CD4-positive, alpha-beta T cell treated with Interleukin-15 for 1 hour (primary cell): ENCODE results near the gene SMAD2.

Experiments
- DNase-seq: peaks from one replicate; pipeline ENCODE4 v3.0.0-alpha.2; 2020

The SMAD2 gene

DNA sequence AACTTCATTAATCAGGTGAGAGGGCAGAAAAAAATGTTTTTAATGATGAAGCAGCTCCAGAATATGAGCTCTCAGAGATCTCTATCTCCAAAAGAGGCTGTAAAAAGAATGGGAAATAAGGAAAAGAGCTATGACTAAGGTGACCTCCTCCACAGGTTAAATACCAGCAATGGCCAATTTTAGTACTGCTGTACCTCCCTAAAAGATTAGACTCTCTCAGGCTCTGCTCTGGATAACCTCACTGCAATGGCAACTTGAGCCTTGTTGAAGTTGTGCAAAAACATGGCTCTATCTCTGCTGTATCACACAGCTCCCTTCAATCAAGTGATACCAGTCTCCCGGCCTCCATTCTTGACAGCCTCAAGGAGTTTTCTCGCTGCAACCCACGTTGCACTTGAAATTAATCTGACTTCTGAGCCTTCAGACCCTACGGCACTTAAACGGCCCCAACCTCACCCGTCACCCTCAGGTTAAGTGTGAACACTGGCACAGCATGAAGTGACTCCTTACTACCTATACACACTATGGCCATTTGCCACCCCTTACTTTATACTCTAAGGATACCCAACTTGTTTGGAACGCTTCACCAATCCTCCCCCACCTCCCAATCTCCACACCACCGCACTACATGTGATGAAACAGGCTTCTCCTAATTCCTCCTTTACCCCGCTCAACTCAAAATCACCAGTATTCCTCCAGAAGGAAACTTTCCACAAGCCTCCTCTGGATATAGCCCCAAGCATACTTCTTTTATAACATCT is 36.3 kb downstream of the SMAD2 start:
- no peak for DNase-seq

DNA sequence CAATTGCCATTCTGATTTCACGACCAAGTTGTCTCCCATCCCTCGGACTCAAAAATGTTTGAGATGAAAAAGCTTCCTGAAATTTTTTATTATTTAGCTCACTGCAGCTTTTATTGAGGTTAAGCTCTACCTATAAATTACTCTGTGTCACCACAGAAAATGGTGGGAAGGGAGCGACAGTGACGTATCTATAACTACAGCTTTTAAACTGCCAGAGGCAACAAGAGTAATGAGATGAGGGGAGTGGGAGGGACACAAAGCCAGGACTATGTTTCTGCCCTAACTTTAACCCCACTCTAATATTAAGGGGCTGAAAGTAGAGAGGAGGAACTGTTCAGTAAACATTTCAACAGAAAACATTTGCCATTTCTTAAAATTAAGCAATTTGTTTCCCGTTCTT is 37.4 kb downstream of the SMAD2 start:
- no peak for DNase-seq

DNA sequence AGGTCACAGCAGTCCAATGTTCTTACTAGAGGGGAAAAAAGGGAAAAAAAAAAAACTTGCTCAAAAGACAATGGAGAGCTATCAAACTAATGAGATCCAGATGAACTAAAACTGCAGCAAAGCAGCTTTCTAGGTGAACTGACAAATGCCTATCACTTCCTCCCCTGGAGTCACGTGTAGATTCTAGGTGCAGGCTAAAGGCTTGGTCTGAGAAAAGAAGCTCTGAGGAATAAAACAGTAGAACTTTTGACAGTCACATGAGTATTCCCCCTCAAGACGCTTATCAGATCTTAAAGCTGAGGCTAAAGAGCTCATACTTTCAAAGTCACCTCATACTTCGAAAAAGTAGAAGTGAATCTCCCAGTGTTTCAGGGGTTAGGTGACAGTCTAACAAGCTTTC is 42.3 kb downstream of the SMAD2 start:
- DNase-seq = no peak

DNA sequence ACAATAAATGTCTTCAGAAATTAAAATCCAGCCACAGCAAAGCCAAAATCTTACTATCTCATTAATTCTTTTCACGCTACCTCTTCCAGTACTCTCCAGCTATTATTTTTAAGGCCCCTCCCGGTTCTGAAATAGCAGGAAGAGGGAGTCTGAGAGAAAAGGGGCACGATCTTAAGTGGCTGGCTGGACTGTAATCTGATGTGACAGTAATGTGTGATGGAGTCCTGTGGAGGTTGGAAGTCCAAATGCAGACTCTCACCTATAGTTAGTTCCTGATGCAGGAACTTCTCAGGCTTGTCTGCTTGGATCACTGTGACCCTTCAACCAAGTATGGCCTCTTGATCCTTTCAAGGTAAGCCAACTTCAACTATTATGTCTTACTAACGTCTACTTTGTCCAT is 43.2 kb downstream of the SMAD2 start:
- no peak for DNase-seq

DNA sequence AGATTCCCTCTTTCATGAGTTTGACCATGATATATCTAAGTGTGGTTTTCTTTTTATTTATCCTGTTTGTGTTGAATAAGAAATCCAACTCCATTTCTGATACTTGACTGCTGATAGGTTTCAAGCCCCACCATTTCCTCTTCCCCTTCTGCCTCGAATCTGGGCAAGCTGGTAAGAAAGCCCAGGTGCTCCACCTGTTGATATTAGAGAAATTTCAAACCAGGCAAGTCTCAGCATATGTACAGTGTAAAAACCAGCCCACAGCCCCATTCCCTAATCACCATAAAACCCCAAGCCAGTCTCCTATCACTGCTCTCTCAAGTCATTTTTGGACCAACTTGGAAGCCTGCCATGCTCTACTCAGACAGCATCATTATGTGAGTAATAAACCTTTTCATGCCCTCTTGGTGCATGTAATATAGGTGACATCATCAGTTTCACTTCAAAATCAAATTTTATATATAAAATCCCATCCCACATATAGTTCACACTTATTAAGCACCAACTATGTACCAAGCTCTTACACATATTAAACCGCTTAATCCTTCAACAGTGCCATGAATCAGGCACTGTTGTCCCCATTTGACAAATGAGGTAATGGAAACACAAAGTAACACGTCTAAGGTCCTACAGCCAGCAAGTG is 46.6 kb downstream of the SMAD2 start:
- DNase-seq = no peak

DNA sequence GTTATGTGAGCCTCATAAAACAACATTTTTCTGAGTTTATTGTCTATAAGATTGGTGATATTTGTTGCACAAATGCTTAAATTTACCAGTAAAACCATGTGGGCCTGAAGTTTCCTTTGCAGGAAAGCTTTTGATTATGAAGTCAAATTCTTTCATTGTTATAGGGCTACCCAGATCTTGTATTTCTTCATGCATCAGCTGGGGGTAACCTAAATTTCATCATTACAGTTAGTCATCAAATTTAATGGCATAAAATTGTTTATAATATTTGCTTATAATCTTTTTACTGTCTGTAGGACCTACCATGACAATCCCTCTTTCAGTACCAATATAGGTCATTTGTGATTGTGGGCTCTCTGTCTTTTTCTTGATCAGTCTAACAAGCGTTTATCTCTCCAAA is 47.8 kb downstream of the SMAD2 start:
- no peak for DNase-seq

DNA sequence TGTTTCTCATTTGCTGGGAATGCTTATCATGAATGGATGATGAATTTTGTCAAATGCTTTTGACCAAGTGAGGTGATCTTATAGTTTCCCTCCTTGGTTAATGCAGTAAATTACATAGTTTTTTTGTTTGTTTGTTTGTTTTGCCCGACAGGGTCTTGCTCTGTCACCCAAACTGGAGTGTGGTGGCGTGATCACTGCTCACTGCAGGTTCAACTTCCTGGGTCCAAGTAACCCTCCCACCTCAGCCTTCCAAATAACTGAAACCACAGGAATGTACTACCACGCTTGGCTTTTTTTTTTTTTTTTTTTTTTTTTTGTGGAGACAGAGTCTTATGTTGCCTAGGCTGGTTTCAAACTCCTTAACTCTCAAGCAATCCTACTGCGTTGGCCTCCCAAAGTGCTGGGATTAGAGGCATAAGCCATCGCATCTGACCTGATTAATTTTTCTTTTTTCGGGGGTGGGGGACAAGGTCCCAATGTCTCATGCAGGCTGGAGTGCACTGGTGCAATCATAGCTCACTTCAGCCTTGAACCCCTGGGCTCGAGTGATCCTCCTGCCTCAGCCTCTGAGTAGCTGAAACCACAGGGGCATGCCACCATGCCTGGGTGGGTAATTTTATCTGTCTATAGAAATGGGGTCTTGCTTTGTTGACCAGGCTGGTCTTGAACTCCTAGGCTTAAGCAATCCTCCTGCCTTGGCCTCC is 48.6 kb downstream of the SMAD2 start:
- DNase-seq = no peak

DNA sequence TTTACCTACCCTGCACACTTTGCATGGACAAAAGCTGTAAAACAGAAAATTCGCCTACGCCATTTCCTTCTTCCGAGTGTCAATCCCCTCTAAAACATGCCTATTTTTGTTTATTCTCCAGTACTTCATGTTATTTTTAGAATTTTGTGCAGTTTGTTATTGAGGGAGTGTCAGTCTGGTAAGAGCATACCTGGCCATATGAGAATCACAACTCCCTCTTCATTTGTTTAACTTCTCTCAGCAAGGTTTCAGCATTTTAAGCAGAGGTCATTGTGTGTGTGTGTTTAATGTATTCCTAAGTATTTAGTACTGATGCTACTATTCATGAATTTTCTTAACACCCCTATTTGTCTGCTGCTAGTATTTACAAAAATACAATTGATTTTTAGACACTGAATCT is 49.4 kb downstream of the SMAD2 start:
- DNase-seq = no peak

DNA sequence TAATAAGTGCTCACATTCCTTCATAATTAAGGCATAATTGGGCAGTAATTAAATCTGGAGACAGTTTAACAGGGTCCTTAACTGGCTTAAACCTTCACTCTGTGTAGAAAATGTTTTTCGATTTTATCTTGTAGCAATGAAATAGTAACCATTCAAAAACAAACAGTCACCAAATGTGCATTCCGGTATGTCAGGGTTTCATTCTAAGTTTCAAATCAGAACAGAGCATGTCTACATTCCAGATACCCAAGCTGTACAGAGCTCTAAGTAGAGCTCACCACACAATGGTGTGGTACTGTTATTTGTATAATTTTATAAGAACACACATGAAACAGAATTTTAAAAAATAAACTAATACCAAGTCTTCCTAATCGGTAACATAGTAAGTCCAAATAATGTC is 52.6 kb downstream of the SMAD2 start:
- DNase-seq = no peak

DNA sequence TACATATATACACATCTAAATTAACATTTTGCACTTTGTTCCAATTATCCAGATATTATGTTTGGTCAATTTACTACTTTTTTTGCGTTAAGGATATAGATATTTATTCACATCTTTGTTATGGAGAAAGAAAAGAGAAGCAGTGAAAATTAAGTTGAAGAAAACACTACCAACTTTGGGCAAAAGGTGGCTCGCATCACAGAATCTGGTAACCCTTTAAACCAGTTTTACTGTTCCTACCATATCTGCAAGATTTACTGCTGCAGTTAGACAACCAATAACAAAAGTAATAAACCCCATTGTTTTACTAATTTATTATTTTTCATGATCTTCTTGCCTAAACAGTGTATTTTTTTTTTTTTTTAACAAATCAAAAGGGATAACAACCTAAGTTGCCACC is 53.6 kb downstream of the SMAD2 start:
- no peak for DNase-seq

DNA sequence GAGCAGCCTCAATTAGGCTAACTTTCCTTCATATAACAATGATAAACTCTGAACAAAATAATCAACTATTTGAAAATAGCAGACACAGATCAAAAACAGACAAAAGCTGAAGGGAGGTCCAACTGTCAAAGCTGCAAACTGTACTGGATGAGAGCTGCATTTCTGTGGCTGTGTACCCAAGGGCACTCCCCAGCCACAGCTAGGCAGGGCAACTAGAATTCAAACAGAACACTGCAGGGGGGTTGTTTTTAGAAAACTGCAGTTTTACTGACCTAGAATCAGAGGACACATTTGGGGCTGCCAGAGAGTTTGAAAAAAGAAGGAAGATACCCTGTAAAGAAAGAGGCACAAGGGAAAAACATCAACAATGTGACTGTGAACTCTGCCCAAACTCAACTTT is 56.8 kb downstream of the SMAD2 start:
- DNase-seq = no peak

DNA sequence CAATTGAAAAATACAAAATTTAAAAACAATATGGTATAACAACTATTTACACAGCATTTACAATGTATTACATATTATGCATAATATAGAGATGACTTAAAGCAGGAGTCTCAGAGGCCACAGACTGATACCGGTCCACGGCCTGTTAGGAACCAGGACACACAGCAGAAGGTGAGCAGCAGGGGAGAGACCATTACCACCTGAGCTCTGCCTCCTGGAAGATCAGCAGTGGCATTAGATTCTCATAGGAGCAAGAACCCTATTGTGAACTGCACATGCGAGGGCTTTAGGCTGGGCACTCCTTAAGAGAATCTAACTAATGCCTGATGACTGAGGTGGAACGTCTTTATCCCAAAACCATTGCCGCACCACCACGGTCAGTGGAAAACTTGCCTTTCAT is 58.0 kb downstream of the SMAD2 start:
- DNase-seq = no peak

DNA sequence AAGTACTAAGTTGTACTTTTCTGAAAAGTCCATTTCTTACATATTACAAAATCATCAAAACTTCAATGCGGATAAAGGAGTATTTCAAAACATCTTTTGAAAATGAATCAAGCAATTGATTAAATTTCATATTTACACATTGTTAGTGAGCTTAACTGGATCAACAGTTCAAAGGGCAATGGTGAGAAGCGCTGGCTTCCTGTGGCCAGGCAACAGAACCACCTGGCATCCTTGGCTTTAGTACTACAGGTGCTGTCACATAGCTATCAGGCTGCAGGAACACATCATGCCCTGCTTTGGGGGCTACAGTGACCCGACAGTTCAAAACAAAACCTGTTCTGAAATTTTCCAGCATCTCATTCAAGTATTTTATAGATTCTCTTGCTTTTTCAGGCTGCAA is 59.2 kb downstream of the SMAD2 start:
- DNase-seq = no peak

DNA sequence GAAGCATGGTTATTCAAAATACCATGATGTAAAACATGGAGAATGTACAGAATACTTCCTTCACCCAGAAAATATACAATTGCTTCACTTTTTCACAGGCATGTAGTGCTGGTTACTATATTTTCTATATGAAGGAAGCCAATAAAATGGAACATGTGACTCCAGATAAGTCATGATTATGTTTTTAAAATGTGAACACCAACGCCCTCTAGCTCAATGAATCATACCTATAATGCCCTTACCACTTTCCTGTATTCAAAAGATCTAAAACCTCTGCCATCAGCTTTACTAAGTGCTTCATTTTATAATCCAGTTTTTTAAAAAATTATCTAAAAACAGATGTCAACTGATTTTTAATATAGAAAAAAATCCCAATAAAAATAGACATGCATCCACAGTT is 59.9 kb downstream of the SMAD2 start:
- DNase-seq = no peak

DNA sequence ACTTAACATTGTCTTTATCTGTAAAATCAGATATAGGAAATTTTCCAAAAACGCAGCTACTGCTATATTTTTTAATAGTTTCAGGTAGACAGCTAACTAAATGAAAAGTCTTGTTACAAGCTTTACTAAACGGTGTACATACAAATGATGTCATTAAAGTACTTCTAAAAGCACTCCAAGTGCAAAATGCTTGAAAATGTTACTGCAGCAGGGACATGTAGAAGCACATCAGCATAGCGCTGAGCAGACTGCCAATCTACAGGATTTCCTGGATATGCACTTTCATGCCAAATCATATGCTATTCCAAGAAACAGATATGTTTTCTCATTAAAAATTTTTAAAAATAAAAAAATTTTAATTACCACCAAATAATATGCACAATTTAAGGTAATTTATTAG is 61.7 kb downstream of the SMAD2 start:
- DNase-seq = no peak

DNA sequence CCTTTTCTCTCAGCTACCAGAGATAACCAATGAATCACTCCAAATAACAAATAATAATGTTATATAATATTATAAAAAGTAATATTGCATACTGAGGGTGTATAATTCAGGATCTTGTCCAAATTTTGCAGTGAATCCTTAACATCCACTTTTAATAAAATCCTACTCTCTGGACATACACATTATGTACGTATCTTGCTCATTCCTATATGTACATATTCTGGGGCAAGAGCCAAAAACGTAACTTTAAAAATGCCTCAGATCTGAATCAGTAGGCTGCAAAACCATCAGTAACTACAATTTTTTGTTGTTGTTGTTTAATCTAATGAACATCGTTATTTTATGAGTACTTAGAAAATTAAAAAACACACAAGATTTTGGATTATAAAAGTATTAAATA is 65.3 kb downstream of the SMAD2 start:
- no peak for DNase-seq

DNA sequence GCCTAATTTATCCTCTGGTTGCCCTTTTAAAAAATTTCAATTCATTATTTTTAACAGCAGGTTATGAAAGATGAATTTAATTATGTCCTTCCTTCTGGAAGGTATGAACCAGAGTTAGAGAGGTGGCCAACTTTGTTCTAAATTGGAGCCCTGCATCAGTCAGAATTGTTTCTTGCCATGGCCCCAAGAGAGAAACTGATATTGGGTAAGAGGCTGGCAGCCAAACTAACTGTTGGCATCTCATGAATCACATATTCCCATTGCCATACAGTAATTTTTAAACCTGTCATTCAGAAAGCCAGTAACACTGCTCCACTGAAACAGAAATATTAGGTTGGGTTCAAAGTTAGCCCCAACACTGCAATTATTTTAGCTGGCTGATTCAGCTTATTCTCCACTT is 67.4 kb downstream of the SMAD2 start:
- no peak for DNase-seq

DNA sequence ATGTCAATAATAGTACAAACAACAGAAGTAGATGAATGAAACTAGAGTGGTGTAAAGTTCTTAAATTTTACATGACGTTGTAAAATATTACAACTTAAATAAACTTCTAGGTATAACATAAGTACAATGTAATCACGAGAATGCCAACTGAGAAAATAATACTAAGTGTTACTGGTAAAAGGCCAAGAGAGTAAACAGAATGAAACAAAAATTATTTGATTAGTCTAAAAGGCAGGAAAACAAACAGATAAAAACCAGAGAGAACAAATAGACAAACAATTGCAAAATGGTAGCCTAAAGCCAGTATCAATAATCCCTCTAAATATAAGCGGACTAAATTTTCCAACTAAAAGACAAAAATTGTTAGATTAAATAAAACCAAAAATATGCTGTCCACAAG is 71.9 kb downstream of the SMAD2 start:
- no peak for DNase-seq

DNA sequence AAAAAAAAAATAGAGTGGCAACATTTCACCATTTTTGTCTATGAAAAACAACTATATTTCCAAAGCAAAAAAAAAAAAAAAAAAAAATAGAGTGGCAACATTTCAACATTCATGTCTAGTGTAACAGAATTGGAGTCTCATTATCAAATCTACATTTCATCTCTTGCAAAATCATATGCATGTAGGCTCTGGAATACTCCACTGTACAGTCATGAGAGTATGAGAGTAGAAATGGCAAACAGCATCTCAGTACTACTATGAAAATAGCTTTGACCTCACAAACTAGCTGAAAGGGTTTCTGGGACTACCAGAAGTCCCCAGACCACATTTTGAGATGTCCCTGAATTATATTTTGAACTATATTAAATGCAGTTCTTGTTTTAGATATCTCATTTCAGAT is 82.8 kb downstream of the SMAD2 start:
- no peak for DNase-seq

DNA sequence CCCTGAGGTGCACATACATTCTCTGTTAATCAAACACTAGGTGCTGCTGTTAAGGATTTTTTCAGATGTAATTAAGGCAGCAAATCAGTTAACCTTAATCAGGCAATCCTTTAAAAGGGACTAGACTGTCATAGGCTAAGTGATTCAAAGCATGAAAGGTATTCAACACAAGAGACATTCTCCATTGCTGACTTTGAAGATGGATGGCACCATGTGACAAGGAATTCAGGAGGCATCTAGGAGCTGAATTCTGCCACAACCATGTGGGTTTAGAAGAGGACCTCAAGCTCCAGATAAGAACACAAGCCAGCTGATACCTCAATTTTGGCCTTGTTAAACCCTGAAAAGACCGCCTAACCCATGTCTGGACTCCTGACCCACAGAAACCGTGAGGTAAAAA is 84.0 kb downstream of the SMAD2 start:
- no peak for DNase-seq

DNA sequence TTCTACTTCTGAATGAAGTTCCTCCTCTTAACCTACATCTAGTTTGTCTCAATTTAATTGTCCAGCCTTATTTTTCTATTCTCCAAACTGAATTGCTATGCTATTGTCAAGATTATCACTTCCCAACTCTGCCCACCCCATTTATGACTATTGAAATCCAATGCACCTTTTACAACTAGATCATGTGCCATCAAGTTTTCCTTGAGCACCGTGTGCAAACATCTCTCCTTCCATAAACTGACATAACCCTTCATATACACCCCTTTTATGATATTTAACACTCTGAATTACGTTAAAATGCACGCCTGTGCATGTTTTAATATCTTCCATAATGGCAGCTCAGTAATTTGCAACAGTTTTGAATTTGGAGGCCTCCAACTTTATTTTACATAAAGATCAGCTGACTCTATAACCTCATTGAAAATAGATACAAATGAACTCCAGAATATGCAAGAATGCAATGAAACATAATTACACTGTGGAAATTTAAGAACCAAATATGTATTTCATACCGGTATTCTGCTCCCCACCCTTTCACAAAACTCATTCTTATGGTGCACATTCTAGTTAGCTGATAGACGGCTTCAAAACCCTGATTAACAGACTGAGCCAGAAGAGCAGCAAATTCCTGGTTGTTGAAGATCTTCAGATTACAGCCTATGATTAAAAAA is 85.5 kb downstream of the SMAD2 start:
- DNase-seq = no peak

DNA sequence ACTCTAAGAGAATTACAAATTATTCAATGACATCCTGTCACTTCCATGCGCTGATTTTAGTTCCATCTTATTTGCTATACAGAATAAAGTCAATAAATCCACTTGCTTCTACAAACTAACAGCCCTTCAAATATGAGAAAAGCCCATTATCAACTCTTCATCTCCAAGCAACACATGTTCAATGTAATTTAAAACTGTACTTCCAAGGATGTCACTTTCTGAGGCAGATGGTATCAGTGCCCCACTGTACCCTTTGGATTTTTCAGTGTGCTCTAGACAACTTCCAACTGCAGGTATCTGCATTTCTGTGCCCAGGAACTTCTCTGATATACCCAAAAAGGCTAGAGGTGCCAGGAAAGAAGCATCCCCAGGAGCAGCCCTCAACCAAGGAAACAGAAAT is 87.6 kb downstream of the SMAD2 start:
- no peak for DNase-seq

DNA sequence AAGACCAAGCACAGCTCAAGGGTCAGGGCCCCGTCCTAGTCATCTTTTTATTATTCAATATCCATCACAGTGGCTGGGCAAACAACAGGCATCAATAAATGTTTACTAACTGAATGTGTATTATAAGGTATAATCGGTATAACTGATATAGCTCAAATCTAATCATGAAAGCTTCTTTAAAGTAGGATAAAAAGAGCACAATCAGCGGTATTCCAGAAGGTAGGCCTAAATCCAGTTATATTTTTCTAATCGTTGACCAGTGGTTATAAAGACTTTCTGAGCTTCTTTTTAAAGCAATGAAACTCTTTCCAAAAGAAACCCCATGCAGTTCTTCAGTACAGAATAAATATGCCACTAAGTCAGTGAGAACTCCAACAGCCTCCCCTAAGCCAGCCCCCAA is 92.1 kb downstream of the SMAD2 start:
- no peak for DNase-seq

DNA sequence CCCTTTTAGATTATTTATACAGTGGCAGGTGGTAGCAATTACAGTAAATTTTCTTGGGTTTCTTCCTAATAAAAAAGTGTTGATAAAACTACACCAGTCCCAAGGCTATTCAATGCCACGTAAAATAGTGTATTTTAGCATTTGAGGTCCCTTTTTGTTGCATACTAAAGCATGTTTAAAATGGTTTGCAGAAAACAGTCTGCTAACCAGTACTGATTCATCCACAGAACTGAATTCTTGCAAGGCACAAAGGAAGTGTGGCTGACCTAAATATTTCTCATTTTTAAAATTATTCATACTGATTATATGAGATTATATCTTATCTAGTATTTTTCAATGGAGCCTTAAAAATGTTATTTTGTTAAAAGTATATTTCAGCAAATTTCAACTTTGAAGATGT is 98.1 kb downstream of the SMAD2 start:
- no peak for DNase-seq
